ENCODE data around the gene ANAPC7. TPM values are rescaled to one million over a fixed set of nuclear protein-coding genes. Genes with fewer than 3 reads are reported as not detected.

ANAPC7 gene
- total RNA-seq = 10 to 100 TPM; 31.6 to 66.0 (median 50.7) TPM

GRCh38 chr12:110403146-110403975 lies at the start of gene ANAPC7:
Gene ANAPC7 (minus strand): TSS chr12:110403708. CDS start chr12:110403627, 81 bp downstream.
- peak; percentile 85 to 95 (median 94) for DNase-seq

GRCh38 chr12:110451263-110451662 lies 47.8 kb upstream of the ANAPC7 start:
- Histone ChIP-seq H3K4me1 (peaks cover 0 to 22% (median 11%) of the 10 kb centered on the region in 4 donors), H3K27ac (no peak overlapping the region), H3K9me3 (no peaks in the 10 kb centered on the region), H3K27me3 (no peaks in the 10 kb centered on the region), H3K36me3 (peaks cover 0 to 16% (median 0%) of the 10 kb centered on the region in 3 donors), H3K4me3 (no peak overlapping the region)
- DNase-seq = no peak
- TF ChIP-seq CTCF (IDR thresholded peaks at IDR 0.05) (no peak), POLR2A (IDR thresholded peaks at IDR 0.05) (no peak)

More at GRCh38 chr12:110403146-110403975, at the start of gene ANAPC7:
- Histone ChIP-seq H3K4me3 (peak within 1 kb of the TSS; percentile 84 to 100 (median 93)), H3K36me3 (peaks cover 0 to 8% (median 0%) of the 10 kb centered on the region in 3 donors), H3K27ac (peak within 1 kb of the TSS; percentile 87 to 94 (median 89)), H3K27me3 (no peaks in the 10 kb centered on the region), H3K4me1 (peaks cover 0 to 9% (median 6%) of the 10 kb centered on the region in 4 donors), H3K9me3 (no peaks in the 10 kb centered on the region)
- TF ChIP-seq POLR2A (IDR thresholded peaks at IDR 0.05) (peak; percentile 31), CTCF (IDR thresholded peaks at IDR 0.05) (peak in 3 of 6 experiments; percentile 9 to 45 (median 25))

GRCh38 chr12:110449799-110450497 lies 46.4 kb upstream of the ANAPC7 start, which contains the start of gene ARPC3:
Gene ARPC3 (minus strand): TSS chr12:110450337. CDS start chr12:110450260, 77 bp downstream.
- peaks cover 0 to 22% (median 11%) of the 10 kb centered on the region in 4 donors for H3K4me1 ChIP-seq
- H3K27me3 ChIP-seq = no peaks in the 10 kb centered on the region
- peak; percentile 95 to 98 (median 97) for DNase-seq
- peak within 1 kb of the TSS; percentile 70 to 87 (median 81) for H3K4me3 ChIP-seq
- H3K27ac ChIP-seq = peak within 1 kb of the TSS; percentile 87 to 96 (median 92)
- H3K36me3 ChIP-seq = peaks cover 0 to 19% (median 0%) of the 10 kb centered on the region in 3 donors
- no peaks in the 10 kb centered on the region for H3K9me3 ChIP-seq
- TF ChIP-seq POLR2A (IDR thresholded peaks at IDR 0.05) = peak; percentile 58 to 71
- TF ChIP-seq CTCF (IDR thresholded peaks at IDR 0.05) = peak; percentile 75 to 95 (median 91)

GRCh38 chr12:110444455-110444854 lies 40.9 kb upstream of the ANAPC7 start:
- DNase-seq = no peak

More at GRCh38 chr12:110444455-110444854, 40.9 kb upstream of the ANAPC7 start:
- Histone ChIP-seq H3K27me3 (no peaks in the 10 kb centered on the region), H3K36me3 (peaks cover 0 to 59% (median 0%) of the 10 kb centered on the region in 3 donors), H3K4me1 (peaks cover 0 to 22% (median 11%) of the 10 kb centered on the region in 4 donors), H3K27ac (no peak overlapping the region), H3K4me3 (no peak overlapping the region), H3K9me3 (no peaks in the 10 kb centered on the region)
- no peak for TF ChIP-seq CTCF (IDR thresholded peaks at IDR 0.05)
